Cerebellar nuclear complex (tissue), 1 donor: ENCODE data around the gene ACSF3.

Source experiments
- DNase-seq, 2 experiments: peaks; one replicate each; lab custom pipeline; 2025; lab: John Stamatoyannopoulos, UW

The ACSF3 gene

GRCh38 chr16:89145406-89146161 is 51.9 kb downstream of the ACSF3 start:
- DNase-seq, result no peak

- DNase-seq, result no peak
Observed at GRCh38 chr16:89146211-89147005, 52.8 kb downstream of the ACSF3 start.

DNA sequence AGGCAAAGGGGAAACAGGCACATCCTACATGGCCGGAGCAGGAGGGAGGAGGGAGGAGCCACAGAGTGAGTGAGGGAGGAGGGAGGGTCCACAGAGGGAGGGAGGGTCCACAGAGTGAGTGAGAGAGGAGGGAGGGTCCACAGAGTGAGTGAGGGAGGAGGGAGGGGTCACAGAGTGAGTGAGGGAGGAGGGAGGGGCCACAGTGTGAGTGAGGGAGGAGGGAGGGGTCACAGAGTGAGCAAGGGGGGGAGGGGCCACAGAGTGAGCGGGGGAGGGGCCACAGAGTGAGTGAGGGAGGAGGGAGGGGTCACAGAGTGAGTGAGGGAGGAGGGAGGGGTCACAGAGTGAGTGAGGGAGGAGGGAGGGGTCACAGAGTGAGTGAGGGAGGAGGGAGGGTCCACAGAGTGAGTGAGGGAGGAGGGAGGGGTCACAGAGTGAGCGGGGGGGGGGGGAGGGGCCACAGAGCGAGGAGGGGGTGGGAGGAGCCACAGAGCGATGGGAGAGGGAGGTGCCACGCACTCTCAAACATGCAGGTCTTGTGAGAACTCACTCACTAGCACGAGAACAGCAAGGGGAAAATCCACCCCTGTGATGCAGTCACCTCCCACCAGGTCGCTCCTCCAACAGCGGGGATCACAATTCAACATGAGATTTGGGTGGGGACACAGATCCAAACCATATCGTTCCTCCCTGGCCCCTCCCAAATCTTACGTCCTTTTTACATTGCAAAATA is 53.6 kb downstream of the ACSF3 start:
- DNase-seq, result no peak

GRCh38 chr16:89149386-89149785 is 55.7 kb downstream of the ACSF3 start:
- no peak for DNase-seq

DNA sequence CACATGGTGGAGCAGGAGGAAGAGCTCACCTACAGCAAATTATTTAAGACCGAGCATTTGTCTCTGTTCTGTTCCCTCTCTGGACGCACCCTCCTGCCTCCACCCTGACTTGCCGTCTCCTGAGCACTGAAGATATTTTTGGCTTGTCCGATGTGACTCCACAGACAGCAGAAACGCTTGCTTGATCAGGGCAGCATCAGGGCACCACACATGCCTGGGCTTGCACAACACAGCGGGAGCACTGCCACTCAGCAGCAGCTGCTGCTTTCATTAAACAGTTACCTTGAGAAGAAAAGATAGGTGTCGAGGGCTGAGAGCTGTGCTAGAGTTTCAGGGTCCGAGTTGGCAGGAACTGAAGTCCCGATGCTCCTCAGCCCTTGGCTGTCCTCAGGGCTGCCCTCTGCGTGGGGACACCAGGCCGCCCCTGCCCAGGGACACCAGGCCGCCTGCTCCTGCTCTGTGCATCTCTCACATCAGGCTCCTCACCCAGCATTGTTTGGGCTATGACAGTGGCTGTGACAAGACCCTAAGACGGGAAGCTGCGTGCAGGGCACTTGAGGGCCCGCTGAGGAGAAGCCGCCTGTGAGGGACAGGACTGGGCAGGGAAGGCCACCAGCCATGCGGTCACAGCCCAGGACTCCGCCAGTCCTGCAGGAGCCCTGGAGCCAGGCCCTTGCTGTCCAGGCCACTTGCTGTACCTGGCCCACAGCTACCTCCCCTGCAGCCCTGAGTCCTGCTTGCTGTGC is 56.6 kb downstream of the ACSF3 start:
- no peak for DNase-seq

GRCh38 chr16:89150981-89151380 is 57.3 kb downstream of the ACSF3 start:
- DNase-seq, result no peak

DNA sequence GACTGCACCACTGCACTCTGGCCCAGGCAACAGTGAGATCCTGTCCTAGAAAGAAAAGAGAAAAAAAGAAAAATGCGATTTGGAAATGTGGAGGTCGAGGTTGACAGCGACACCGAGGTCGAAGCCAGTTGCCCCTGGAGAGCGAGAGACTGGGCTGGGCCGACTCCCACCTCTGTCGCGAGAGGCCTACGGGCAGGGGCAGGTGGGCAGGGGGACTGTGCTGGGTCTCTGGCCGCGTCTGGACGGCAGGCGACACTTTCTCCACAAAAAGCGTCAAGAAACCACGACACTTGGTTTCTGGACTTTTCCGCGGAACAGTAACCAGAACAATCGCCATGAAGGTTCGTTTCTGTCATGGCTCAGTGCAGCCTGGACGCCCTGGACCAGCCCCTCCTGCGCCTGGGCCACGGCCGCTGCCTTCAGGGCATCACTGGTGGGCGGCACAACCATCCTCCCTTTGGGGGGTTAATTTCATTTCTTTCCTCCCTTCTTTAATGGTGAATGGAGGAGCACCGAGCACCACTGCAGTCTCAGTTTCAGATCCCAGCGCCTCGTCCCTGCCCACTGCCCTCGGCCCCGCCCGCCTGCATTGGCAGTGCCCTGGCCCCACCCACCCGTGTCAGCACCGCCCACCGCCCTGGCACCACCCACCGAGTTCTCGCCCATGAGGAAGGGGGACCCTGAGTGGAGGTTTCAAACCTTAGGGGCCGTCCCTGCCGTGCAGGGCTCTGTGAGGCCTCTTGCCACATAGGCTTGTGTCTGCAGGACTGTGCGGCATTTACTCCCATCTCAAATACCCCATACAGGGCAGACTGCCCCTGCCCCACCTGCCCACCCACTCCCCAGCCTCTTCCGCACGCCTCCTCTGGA is 59.4 kb downstream of the ACSF3 start:
- DNase-seq, result no peak

DNA sequence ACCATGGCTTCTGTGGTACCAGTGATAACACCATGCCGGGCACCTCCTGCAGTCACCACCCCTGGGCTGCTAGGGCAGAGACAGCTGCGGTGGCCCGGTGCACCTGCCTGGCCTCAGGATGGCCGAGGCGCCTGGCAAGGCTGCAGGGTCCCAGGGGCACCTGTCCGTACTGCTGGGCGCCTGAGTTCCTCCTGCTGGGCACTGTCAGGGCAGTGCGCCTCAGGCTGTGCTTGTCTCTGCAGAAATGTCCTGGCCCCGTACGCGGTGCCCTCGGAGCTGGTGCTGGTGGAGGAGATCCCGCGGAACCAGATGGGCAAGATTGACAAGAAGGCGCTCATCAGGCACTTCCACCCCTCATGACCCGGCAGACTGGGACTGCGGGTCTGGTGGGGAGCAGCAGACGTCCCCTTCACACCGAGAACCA is 60.2 kb downstream of the ACSF3 start:
- no peak for DNase-seq

GRCh38 chr16:89154390-89155183 is 60.9 kb downstream of the ACSF3 start:
- no peak for DNase-seq

DNA sequence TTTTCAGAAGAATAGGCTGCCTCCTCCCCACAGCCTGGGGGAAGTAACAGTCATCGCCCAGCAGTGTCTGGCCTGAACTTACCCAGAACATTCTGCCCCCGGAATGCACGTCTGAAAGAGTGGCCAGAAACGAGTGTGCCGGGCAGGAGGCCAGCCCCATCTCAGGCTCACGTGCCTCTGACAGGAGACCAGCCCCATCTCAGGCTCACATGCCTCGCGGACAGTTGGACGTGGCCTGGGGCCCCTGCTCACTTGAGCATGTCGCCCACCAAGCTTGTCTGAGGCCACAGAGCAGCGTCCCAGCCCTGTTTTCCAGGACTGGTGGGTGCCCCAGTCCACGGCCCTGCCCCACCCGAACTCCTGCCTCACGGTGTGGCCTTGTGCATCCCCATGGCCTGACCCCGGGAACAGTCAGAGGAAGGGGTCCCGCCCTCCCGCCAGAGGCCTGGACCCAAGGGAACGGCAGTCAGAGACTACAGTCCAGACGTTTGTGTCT is 61.6 kb downstream of the ACSF3 start:
- no peak for DNase-seq

DNA sequence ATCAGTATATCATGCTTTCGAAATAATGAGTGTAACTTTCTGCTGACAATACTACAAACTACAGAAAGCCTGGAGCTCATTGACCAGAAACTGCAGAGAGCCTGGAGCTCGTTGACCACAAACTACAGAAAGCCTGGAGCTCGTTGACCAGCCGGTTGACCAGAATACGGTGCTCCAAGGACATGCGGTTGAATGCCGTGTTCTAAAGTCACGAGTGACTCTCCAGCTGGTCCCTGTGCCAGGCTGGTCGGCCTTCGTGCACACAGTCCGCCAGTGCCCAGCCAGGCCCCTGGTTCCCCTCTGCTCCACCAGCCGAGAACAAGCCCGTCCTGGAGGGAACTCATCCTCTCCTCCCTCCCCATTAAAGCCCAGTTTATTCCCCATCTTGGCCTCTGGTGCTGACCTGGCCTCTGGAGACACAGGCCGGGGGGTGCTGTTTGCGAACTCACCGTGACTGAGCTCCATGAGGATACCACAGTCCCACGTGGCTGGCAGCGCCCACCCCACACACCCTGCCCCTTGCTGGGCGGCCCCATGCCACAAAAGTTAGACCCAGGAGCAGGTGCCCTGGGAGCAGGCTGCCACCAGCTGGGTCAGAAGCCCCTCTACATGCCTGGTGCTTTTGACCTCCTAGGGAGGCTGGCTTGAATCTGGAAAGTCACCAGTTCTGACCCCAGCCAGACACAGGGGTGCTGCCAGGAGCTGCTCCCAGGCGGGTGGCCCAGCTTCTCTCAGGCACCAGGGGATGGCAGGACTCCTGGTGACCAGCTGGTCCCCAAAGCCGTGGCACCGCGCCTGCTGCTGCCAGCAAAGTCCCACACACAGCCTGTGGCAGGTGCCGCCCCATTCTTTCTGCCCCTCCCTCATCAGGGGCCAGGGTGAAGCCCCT is 62.4 kb downstream of the ACSF3 start:
- no peak for DNase-seq

GRCh38 chr16:89156740-89157645 is 63.3 kb downstream of the ACSF3 start:
- DNase-seq, result no peak

- no peak for DNase-seq
Observed at GRCh38 chr16:89157778-89158177, 64.1 kb downstream of the ACSF3 start.

GRCh38 chr16:89159066-89159849 is 65.6 kb downstream of the ACSF3 start:
- no peak for DNase-seq

DNA sequence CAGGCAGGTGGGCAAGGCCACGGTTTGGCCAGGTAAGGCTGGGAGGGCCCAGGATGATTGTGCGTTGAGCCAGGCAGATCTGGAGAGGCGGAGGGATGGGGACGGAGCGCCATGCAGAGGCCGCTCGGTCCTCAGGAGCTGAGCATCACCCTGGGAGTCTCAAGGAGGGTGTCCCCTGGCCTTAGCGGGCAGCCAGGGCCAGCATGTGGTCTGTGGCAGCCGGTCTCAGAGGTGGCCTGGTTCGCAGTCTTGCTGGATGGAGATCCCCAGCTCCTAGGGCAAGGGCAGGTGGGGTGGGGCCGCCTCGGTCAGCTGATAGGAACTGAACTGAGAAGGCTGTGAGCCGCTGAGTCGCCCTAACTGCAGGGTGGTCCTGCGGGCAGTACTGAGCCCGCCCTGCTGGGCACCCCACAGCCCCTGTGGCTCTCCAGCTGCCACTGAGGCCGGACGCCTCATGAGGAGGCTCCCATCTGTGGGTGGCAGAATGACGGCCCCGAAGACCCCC is 66.2 kb downstream of the ACSF3 start:
- DNase-seq, result no peak

DNA sequence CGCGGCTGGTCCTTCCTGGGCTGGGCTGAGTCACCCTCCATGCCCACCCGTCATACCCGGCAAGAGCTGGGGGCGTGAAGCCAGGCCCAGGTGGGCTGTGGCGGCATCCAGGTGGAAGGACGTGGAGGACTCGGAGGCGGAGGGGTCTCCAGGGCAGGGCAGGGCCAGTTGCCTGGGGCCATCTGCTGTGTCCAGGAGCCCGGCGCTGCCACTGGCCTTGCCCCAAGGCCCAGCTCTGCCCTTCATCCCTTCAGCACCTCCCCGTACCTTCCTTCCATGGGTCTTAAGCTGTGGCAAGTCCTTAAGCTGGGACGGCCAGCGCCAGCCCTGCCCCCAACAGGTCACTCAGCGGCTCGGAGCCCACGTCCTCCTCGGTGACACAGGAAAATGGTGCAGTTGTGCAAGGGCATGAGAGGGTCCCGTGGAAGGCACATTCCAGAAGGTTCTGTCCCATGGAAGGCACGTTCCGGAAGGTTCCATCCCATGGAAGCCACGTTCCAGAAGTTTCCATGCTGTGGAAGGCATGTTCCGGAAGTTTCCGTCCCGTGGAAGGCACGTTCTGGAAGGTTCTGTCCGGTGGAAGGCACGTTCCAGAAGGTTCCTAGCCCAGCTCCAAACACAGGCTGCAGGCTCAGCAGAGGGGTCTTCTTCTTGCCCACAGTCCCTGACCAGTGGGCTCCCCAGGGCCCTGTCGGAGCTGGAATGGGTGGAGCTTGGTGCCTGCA is 67.5 kb downstream of the ACSF3 start:
- DNase-seq, result no peak
